ENCODE results near the gene AGR2.
"Not testable (repeated sequence)": the region's sequence is repeated elsewhere in the genome, so short reads cannot be mapped to it uniquely, and the experiment has no call there.

The AGR2 gene

DNA sequence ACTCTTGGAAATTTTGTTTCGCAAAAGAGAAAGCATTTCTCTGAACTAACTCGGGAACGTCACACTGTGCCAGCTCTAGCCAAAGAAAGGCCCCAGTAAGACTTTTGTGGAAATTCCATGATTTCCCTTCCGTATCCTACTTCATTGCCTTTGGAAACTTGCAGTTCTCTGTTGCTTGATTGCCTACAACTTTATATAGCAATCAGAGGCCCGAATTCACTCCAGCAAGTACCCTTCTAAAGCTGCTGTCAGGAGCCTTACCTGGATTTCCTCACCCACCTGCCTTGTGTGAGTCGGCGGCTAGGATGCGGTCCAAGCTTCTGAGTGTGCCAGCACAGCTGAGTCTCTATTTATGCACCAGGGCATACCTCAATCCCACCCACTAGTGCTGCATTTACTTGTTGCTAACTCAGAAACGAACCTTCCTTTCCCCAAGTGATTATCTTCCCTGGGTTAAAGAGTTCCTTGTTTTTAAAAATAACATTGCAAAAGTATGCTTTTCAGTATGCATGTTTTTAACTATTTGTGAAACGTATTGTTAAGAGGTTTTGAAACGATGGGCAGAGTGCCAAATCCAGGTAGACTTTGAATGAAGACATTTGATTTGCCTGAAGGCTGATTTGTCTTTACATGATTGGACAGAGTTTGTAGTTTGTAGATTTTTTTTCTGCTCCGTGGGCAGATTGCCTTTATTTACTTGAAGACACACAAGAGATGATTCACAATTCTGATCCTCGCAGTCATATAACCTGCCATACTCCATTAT, at the start of gene AGR2:
TSS of gene AGR2 (minus strand) at position 326 of the 766 bp plus-strand sequence. CDS start 3,203 bp downstream, outside the sequence.
- no peak for DNase-seq (ENCODE audit: low spot score)

DNA sequence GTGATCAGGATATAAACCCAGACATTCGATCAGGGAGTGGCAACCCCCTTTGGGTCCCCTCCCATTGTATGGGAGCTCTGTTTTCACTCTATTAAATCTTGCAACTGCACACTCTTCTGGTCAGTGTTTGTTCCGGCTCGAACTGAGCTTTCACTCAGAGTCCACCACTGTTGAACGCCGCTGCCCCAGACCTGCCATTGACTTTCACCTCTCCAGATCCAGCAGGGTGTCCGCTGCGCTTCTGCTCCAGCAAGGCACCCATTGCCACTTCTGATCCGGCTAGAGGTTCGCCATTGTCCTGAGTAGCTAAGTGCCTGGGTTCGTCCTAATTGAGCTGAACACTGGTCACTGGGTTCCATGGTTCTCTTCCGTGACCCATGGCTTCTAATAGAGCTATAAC, 48.4 kb upstream of the AGR2 start:
- DNase-seq (ENCODE audit: low spot score): not testable (repeated sequence)

DNA sequence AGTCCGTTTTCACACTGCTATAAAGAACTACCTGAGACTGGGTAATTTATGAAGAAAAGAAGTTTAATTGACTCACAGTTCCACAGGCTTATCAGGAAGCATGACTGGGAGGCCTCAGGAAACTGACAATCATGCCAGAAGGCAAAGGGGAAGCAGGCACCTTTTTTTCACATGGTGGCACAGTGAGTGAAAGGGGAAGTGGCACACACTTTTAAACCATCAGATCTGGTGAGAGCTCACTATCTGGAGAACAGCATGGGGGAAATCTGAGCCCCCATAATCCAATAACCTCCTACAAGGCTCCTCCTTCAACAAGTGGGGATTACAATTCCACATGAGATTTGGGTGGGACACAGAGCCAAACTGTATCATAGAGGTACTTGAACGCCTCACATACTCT, 47.0 kb upstream of the AGR2 start:
- DNase-seq (ENCODE audit: low spot score): no peak

DNA sequence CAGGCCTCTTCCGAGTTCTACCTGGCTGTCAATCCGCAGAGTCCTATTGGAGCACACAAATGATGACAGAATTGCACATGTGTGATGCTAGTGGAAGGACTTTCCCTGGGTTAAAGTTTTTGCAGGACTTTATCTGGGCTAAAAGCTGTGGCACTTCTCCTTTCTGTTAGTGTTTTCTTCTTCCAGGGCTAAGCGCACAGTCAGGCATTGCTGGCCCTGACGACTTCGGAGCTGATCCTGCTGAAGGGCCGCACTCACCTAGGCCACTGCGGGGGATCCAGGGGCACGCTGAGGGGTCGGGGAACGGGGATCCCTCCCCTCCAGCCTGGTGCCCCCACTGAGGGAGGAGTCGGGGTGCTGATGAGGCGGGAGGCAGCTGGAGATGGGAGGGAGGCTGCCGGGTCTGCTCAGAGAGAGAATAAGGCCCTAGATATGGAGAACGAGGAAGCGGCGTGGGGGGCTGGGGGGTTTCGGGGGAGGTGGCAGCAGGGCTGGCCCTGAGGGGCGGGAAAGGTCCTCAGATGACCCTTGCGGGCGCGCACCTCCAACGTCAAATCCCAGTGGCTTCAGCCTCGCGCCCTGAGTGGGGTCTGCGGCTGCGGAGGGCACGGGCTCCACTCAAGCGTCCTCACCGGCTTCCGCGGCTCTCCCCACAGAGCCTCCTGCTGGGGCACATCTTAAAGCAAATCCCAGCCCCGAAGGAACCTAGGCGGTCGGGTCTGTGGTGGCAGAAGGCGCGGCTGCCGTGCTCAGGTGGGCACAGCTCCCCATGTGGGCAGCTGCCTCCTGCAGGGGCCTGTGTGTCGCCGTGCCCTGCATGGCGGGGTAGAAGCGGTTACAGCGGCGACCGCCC, 46.0 kb upstream of the AGR2 start:
- DNase-seq (ENCODE audit: low spot score): no peak

DNA sequence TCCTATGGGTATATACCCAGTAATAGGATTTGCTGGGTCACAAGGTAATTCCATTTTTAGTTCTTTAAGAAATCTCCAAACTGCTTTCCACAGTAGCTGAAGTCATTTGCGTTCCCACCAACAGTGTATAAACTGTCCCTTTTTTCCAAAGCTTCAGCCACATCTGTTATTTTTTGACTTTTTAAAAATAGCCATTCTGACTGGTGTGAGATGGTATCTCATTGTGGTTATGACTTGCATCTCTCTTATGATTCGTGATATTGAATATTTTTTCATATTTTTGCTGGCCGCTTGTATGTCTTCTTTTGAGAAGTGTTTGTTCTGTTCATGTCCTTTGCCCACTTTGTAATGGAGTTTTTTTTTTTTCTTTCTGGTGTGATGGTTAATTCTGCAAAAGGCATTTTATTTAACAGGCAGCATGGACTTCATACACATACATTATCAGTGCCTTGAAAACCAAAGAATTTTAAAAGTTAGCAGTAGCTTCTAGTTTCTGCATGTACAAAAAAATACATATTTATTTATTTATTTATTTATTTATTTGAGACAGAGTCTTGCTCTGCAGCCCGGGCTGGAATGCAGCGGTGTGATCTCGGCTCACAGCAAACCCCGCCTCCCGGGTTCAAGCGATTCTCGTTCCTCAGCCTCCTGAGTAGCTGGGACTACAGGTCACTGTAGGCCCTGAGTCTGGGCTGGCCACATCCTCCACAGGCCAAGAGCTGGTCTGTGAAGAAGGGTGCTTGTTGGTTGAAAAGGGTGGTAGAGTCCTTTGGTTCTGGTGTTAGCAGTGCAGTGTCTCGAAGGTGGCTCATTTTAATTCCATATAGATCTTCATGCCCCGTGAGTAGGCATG, 44.7 kb upstream of the AGR2 start:
- no peak for DNase-seq (ENCODE audit: low spot score)

DNA sequence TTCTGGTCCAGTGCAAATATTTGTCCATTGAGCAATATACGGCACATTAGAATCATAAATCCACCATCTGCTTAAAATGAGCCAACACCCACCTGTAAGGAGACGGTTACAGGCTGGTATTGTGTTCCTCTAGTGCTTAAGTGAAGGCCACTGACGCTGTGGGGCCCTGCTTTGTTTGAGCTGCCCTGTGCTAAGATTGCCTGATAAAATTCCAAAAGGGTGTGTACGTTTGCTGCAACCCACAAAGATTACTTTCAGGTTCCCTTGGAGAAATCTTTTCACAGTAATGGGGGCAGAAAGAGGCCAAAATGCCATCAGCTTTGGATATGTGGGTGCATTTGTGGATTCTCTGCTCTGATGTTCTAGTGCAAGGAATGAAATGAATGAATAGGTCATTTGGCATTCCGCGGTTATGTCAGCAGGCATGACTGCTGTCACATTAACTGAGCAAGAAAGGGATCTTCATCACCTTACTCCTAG, 42.6 kb upstream of the AGR2 start:
- DNase-seq (ENCODE audit: low spot score): peak; percentile 81

DNA sequence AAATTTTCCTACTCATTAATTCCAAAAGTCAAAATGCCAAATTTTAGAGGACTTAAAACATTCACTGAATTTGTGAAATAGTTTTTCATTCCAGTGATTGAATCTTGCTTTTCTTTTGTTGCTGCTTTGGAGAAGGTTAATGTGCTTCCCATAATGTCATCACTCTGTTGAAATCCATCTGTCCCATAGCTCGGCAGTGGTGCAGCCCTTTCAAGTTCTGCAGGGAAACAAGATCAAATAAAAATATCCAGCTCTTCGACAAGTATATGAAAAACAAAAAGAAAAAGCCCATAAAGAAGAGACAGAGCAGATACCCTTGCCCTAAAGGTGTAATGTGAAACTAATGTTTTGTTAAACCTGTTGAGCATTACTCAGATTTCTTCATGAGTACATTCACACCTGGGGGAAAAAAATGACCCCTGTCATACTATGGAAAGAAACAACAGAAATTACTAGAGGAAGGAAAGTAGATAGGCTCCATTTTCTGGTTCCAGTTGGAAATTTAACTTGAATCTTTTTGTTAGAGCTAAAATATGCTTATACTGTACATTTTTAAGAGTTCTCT, 41.9 kb upstream of the AGR2 start:
- no peak for DNase-seq (ENCODE audit: low spot score)

DNA sequence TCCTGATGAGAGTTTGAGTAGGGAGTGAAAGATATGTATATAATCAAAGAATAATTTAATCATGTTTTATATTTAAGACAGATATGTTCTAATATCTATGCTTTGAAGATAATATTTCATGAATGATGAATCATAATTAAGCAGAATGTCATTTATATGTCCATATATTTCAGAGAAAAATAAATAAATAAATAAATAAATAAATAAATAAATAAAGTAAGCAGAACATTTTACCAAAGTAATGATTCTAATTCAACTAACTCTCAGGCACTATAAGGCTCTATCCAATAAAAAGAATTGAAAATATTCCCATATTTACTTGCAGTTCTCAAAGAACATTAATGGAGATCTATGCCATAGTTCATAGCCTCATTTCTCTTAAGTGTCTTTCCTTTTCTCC, 40.9 kb upstream of the AGR2 start:
- DNase-seq (ENCODE audit: low spot score): no peak

DNA sequence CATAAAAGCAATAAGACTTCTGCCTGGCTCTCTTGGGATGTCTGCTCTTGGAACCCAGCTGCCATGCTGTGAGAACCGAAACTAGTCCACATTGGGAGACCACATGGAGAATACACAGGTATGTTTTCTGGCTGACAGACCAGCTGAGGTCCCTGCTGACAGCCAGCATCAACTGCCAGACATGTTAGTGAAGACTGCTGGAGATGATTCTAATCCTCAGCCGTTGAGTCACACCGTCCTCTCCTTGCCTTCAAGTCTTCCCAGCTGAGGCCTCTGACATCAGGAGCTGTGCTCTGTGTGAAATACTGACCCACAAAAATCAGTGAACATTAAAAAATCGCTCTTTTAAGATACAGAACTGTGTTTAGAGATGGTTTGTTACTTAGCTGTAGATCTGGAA, 36.9 kb upstream of the AGR2 start:
- DNase-seq (ENCODE audit: low spot score): no peak

DNA sequence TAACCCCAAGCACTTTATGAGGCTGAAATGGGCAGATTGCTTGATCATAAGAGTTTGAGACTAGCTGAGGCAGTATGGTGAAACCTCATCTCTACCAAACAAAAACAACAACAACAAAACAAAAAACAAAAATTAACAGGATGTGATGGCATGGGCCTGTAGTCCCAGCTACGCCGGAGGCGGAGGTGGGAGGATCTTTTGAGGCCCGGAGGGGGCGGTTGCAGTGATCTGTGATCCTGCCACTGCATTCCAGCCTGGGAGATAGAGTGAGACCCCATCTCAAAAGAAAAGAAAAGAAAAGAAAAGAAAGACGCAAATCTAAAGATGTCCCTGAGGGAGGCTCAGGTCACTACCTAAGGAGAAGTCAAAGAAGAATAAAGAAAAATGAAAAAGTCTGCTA, 35.3 kb upstream of the AGR2 start:
- DNase-seq (ENCODE audit: low spot score): no peak

DNA sequence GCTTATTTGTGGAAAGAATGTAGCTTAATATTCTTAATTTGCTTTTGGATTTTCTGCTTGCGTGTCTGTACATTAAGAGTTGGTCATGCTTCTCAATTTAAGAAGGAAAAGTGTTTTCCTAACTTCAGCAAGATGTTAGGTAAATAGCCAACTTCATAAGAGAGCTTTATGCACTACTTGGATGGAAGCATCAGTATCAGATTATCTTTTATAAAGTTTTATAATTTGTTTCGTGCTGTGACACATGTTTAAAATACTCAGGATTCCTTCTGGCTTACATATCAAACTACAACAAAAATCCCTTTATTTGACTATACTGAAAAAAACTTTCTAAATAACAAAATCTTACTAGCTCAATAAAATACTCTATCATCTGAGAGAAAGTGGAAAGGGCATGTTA, 34.8 kb upstream of the AGR2 start:
- no peak for DNase-seq (ENCODE audit: low spot score)

DNA sequence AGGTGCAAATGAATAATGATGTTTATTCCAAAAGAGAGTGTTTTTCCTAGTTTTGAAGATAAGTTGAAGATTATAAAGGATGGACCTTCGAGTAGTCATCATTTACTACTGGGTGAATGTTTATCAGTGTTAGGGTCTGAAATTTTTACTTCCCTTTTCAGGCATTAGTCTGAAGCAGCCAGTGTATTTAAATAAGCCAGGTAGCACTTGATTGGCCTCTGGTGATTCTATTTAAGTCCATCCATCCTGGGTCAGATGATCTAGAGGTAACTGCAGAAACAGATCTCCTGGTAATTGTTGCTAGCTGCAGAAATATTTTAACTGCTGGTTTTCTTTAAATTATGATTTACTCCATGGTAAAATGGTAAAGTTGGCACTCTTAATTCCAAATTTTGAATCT, 34.1 kb upstream of the AGR2 start:
- DNase-seq (ENCODE audit: low spot score): no peak

DNA sequence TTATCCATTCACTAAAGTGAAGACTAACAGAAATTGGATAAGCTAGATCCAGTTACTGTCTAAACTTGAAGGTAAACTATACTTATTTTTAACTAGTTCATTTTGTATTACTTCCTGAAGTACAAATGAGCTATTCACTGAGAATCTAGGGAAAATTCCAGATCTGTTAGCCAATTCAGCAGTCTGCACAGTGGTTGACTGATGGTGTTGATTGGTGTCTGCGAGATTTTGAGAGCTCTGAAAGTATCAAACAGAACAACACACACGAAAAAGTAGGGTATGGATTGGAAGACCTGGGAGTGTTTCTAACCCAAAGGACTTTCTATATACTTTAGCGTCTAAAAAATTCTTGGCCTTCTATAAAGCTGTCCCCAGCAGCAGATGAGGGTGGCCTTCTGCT, 33.6 kb upstream of the AGR2 start:
- DNase-seq (ENCODE audit: low spot score): no peak

DNA sequence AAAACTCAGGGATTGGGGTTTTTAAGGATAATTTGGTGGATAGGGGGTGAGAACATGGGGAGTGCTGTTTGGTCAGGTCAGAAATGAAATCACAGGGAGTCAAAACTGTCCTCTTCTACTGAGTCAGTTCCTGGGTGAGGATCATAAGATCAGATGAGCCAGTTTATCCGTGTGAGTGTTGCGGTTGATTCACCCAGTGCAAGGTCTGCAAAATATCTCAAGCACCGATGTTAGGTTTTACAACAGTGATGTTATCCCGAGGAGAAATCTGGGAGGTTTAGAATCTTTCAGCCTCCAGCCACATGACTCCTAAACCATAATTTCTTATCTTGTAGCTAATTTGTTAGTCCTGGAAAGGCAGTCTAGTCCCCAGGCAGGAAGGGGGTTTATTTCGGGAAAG, 31.7 kb upstream of the AGR2 start:
- no peak for DNase-seq (ENCODE audit: low spot score)

DNA sequence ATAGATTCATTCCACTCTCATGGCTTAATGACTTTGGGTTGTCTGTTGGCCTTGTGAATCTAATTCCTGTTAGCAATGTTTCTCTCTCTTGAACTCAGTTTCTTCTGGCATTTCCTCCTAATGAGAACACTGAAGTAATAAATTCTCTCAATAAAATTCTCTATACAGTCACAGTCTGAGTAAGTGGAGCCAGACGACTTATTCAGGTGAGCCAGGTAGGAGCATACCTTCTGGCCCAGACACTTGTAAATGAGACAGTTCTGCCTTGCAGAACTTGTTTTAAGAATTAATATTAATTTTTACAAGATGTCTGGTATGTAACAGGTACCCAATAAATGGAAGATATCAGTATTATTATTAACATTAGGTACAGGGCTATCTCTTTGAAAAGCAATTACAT, 28.6 kb upstream of the AGR2 start:
- DNase-seq (ENCODE audit: low spot score): no peak

DNA sequence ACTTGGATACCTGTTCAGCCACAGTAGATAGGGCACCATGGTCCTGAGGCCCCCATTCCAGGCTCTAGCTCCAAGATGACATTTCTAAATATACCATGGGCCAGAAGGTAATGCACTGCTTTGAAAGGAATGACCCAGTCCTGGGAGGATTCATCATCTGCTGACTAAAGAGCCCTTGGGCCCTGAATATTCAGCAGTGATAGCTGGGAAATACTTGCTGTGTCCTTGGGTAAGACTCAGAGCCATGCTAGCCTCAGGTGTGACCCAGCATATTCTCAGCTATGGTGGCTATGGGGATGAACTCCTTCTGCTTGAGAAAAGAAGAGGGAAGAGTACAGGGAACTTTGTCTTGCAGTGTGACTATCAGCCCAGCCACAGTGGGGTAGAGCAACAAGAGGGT, 21.3 kb upstream of the AGR2 start:
- no peak for DNase-seq (ENCODE audit: low spot score)

DNA sequence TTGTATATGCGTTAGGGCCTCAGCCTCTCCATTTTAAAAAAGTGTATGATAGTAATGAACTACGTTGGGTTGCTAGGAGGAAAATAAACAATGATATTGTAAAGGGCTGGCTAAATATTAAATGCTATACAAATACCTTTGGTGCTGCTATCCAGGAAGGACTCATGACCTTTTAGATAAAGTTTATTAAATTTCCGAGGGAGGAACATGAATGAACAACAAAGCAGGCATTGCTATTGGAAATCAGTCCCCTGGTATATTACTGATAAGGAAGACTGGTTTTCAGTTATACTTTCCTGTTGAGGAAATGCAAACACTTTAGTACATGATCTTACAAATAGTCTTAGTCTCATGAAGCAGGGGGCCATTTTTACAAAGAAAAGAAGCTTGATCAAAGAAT, 17.2 kb upstream of the AGR2 start:
- DNase-seq (ENCODE audit: low spot score): no peak

DNA sequence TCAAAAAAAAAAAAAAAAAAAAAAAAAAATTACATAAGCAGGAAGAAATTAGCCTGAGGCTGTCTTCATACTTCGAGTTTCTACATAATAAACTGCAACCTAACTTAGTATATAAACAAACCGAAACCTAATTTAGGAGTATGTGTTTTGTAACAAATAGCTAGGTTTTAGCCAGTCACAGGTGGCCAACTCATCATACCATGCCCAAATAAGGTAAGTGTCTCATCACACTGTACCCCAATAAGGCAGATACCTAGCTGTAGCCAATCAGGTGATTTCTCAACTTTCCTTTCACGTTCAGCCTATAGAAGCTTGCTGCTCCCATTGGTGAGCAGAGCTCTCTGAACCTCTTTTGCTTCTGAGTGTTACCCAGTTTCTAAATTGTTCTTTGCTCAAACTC, 13.9 kb upstream of the AGR2 start:
- no peak for DNase-seq (ENCODE audit: low spot score)

DNA sequence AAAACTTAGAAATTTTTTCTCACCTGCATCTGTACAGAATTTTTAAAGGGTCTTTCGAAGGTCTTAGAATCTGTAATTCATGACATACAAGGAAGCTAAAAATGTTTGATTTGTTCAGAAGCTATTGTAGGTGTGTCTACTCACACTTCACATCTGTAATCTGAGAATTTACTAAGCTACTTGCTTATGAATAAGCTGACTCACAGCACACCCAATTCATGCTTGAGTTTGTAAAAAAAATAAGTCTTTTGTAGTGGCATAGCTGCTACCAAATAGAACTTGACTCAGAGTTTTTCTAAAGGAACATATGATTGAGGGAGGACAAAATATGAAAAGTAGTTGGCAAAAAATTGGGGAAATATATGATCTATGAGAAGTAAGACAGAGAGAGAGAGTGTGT, 12.7 kb upstream of the AGR2 start:
- DNase-seq (ENCODE audit: low spot score): peak; percentile 25

DNA sequence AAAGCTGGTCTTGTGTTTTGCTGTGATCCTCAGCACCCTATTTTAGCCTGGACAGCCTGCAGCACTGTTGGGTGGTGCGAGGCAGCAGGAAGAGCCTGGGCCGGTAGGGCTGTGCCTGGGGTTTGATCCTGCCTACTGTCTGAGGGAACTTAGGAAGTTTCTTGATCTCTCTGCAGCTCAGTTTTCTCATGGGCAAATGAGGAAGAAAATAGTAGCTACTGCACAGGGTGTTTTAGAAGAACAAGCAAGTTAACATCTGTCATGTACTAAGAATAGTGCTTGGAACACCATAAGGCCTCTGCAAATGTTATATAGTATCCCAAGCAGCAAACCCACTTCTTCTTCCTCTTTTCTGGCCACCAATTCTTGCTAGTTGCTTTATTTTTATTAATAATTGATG, 12.0 kb upstream of the AGR2 start:
- DNase-seq (ENCODE audit: low spot score): no peak

DNA sequence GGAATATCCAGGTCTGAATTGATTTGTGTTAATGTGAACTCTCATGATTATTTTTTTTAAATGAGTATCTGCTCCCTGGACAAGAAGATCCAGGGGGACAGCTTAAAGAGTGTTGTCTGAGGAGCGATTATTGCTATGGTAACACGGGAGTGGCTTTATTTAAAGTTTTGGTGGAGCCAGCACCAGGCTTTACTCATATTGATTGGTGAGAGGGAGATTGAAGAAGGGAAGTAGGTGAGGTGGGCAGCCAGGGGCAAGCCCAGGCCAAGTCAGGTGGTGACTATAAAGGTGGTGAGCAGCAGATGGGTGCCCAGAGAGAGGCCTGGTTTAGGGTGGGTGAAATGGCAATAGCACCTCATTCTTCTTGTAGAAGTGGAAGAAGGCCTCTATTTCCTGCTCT, 10.2 kb upstream of the AGR2 start:
- no peak for DNase-seq (ENCODE audit: low spot score)

DNA sequence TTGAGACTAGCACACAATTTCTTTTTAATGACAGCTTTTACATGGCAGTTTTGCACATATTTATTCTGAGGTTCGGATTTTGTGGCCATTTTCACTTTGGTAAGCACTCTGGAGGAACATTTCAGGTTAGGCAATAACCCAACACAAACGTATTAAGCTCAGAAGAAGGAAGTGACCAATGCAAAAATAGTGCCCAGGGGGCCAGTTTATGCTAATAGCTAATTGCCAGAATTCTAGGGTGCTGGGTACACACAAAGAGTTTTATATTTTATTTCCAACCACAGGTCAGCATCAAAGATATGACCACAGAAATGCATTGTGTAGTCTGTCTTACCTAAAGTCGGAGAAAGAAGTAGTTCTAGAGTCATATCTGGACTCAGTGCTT, 8.4 kb upstream of the AGR2 start:
- no peak for DNase-seq (ENCODE audit: low spot score)
